ENCODE data around the gene RIN1.
"Not testable (repeated sequence)": the region's sequence is repeated elsewhere in the genome, so short reads cannot be mapped to it uniquely, and the experiment has no call there.

Gene RIN1, protein sequence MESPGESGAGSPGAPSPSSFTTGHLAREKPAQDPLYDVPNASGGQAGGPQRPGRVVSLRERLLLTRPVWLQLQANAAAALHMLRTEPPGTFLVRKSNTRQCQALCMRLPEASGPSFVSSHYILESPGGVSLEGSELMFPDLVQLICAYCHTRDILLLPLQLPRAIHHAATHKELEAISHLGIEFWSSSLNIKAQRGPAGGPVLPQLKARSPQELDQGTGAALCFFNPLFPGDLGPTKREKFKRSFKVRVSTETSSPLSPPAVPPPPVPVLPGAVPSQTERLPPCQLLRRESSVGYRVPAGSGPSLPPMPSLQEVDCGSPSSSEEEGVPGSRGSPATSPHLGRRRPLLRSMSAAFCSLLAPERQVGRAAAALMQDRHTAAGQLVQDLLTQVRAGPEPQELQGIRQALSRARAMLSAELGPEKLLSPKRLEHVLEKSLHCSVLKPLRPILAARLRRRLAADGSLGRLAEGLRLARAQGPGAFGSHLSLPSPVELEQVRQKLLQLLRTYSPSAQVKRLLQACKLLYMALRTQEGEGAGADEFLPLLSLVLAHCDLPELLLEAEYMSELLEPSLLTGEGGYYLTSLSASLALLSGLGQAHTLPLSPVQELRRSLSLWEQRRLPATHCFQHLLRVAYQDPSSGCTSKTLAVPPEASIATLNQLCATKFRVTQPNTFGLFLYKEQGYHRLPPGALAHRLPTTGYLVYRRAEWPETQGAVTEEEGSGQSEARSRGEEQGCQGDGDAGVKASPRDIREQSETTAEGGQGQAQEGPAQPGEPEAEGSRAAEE

DNA sequence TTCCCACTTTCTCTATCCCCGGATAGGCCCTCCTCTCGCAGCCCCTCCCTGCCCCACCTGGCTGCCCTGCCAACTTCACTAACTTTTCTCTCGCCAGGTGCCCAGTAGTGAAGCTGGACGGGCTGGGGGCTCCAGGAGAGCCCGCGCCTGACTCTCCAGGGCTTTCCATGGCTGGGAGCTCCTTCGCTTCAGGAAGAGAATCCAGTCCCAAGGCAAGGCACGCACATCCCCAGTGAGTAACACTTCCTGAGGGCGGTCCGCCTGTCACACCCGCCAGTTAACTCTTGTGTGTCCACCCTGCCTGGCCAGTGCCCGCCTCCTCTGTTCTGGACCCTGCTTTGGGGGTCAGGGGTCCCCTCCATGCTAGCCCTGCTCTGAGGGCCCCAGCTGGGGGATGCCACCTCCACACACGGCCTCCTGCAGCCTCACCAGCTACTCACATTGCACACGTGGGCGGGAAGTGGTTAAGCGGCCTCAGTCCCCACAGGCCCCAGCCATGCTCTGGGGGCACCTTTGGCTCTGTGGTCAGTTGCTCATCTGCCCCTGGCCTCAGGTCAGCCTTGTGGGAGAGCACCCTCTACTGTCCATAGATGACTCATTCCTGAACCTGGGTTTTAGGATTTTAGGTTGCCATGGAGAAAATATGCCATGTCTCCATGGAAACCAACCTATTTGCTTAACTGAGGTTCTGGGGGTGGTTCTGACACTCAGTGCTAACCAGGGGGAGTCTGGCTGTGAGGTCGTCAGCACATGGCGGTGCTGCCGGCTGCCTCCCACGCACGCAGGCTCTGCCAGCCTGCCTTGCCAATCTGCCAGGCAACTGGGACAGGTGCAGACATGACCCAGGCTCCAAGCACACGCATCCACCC lies at the start of gene RIN1:
Gene RIN1, minus strand, starts transcription at position 201 of the 869 bp plus-strand sequence. Its CDS starts 32 bp downstream, at position 169.
- FAIRE-seq, result no peak

DNA sequence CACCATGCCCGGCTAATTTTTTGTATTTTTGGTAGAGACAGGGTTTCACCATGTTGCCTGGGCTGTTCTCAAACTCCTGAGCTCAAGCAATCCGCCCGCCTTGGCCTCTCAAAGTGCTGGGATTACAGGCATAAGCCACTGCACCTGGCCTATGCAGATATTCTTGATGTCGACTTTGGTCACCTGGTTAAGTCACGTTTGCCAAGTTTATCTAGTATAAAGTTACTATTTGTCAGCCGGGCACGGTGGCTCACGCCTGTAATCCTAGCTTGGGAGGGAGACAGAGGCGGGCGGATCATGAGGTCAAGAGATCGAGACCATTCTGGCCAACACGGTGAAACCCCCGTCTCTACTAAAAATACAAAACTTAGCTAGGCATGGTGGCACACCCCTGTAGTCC lies 48.1 kb upstream of the RIN1 start:
- not testable (repeated sequence) for FAIRE-seq

DNA sequence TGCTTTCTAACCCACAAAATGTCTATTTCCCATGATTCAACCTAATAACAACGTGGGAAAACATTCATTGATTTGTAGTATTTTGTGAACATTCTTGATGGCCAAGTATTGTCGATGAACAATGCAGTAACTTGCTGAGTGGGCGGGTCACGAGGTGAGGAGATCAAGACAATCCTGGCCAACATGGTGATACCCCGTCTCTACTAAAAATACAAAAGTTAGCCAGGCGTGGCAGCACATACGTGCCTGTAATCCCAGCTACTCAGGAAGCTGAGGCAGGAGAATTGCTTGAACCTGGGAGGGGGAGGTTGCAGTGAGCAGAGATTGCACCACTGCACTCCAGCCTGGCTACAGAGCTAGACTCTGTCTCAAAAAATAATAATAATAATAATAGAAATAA lies 44.0 kb upstream of the RIN1 start:
- FAIRE-seq, result not testable (repeated sequence)

DNA sequence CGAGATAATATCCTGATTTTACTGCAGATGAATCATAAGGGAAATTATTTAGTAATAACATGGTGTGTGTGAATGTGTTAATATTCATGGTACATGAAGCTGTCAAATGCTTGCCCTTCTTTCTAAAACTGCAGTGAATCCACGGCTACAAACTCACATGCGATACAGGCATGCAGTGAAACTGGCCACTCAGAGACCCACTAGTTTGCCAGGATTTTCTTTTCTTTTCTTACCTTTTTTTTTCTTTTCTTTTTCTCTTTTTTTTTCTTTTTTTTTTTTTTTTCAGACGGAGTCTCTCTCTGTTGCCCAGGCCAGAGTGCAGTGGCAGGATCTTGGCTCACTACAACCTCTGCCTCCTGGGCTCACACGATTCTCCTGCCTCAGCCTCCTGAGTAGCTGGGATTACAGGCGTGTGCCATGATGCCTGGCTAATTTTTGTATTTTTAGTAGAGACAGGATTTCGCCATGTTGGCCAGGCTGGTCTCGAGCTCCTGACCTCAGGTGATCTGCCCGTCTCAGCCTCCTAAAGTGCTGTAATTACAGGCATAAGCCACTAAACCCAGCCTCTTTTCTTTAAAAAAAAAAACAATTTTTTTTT lies 37.6 kb upstream of the RIN1 start:
- FAIRE-seq, result not testable (repeated sequence)

DNA sequence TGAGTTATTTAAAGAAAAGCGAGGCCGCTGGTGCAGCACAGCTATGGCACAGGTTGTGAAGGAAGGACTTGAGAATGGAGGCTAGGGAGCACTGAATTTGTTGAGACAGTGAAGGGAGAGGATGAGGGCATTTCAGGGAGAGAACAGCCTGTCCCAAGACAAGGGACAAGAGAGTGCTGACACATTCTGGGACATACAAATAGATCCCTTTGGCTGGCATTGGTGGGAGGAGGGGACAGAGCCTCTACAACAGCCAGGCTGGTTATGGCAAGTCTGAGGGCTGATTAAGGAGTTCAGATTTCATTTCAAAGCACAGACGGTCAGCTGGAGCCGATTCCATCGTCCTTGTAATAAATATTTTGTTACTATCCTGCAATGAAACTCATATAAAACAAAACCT lies 37.0 kb upstream of the RIN1 start:
- no peak for FAIRE-seq

- no peak for FAIRE-seq
Measured at GRCh38 chr11:66371627-66372415, 35.6 kb upstream of the RIN1 start, which contains the start of gene SLC29A2. TSS of gene SLC29A2 (minus strand) at chr11:66371760. CDS start at chr11:66371591, 169 bp downstream.

- no peak for FAIRE-seq
Measured at GRCh38 chr11:66369073-66369894, 33.0 kb upstream of the RIN1 start.

DNA sequence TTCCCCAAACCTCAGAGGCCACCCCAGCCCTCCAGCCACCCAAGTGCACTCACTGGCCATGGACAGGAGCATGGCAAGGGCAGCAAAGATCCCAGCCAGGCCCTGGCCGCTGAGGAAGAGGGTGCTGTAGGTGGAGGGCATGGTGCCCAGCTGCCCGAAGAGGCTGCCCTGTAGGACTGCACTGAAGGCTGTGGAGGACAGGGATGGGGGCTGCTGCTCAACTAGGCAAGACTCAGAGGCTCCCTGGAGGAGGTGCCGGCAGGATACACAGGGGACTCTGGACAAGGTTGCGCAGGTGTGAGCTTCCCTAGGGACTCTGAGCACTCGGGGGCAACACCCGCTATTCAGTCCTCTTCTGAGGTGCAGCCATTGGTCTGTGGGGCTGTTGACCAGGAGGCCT lies 32.2 kb upstream of the RIN1 start:
- no peak for FAIRE-seq

GRCh38 chr11:66367561-66368312 lies 31.5 kb upstream of the RIN1 start:
- no peak for FAIRE-seq

GRCh38 chr11:66366844-66367477 lies 30.7 kb upstream of the RIN1 start:
- no peak for FAIRE-seq

DNA sequence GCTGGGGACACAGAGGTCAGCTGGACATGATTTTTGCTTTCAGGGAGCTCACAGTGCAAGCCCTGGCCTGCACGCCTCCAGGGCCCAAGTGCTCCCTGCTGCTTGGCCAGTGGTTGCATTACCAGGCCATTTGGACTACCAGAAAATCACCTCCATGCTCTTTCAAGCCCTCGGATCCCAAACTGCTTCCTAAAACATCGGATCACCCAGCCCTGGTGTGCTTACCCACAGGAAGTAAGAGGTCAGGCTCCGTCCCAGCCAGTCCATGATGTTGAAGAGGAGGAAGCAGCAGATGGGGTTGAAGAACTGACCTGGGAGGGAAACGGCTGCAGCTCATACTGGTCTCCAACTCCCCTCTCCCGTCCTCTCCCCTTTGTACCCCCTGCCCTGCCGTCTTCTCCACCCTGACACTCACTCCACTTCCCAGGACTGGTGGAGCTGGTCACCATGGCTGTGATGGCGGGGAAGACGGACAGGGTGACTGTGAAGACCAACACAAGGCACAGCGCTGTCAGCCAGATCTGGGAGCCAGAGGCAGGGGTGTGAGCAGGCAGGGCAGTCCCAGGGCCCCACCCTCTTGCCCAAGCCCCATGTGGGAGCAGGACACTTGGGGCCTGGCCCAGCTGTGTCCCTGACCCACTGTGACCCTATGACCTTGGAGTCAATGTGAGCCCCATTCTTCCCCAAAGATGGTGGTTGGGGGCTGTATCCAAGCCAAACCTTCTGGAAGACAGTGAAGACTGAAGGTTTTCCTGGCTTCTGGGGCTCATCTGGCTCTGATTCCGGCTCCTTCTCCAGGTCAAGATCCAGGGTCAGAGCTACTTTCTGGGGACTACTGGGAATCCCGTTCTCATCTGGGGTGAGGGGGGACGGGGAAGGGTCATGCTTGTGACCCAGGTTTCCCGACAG lies 29.7 kb upstream of the RIN1 start:
- no peak for FAIRE-seq

DNA sequence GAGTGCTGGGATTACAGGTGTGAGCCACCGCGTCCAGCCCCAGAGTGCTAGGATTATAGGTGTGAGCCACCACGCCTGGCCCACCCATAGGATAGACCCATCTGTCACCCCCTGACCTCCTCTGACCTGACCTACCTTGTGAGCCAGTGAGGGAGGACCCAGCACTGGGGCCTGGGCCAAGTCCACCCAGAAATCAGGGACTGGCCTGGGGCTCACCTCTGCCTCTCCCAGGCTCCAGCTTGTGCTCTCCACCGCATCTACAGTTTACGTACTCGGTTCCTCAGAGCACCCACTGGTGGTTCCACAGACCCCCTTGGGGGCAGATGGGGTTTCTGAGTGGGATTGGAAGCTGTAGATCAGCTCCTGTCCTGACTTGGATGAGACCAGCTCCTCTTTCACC lies 28.9 kb upstream of the RIN1 start:
- no peak for FAIRE-seq

- FAIRE-seq, result no peak
Measured at GRCh38 chr11:66363805-66364535, 27.7 kb upstream of the RIN1 start.

DNA sequence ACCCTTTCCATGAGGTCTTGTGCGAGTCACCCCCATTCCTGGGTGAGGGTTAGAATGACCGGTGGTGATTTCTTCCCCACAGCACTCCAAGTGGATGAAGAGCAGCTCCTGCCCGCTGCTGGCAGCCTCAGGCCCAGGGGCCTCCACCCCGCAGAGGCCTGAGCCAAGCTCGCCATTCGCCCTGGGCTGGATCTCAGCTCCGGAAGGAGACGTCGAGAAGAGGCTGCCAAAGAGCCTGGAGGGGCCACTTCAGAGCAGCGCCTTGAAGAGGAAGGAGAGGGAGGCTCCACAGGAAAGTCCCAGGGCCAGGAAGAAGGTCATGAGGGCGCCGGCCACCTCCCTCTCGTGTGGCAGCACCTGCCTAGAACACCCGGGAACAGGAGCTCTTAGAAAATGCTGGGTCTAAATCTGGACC lies 27.0 kb upstream of the RIN1 start:
- FAIRE-seq, result no peak

DNA sequence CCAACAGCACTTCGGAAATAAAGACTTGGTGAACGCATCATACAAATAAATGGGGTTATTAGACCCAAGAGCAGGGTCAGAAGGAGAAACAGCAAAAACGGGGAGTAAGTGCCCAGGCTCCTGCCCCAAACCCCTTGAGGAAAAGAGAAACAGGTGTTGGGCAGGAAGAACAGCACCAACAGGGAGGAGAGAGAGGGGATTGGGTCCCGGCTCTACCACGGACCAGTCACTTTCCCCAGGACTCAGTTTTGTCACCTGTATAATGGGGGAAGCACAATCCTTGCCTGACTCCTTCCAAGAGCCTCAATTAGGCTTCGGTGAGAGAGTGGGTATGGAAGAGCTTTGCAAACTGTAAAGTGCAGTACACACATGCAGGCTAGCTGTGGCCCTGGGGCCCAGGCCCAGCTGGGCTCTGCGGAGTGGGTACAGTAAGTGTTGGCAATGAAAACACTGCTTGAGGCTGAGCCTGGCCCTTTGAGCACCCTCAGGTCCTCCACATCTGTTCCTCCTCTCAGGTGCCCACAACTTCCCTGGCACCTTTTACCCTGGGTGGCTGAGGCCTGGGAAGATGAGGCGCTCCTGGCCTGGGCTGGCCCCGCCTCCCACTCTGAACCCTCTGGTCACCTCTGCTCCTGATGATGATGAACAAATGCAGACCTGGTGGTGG lies 26.4 kb upstream of the RIN1 start:
- FAIRE-seq, result no peak

DNA sequence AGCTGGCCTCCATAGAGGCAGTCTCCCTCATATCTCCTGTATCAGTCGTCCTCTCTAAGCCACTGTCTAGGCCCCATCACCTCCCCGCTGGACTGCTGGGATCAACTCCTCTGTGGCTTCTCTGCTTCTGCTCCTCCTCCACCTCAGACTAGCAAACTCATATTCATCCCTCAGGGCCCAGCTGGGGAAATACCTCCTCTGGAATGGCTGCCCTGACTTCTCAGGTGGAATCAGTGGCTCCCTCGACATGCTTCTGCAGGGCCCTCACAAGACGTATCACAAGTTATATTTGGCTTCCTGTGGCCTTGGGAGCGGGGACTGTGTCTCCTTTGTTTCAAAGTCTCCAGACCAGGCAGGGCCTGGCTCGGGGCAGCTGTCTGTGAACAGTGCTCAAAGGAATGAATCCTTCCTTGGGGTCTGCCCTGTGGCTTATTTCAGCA lies 25.3 kb upstream of the RIN1 start:
- no peak for FAIRE-seq
